RWPE1 (cell line): Measurements from ENCODE around the gene BBLN.

ENCODE experiments used
- CTCF ChIA-PET: fragments of 350-600 bp; sonication (Branson Sonifier 250); formaldehyde crosslinking; extraction: SDS; loops from one replicate; lab custom pipeline; 2021; lab: Yijun Ruan, JAX
- POLR2A ChIA-PET: fragments of 400-600 bp; formaldehyde crosslinking; extraction: SDS; loops from one replicate; lab custom pipeline; 2020; ENCODE audit warnings: antibody characterized with exemption; ENCODE audit not compliant: low non-redundant PET; lab: Yijun Ruan, JAX
- DNase-seq: peaks from one replicate; pipeline ENCODE4 v3.0.0; 2012; ENCODE audit warnings: low spot score
- H3K27ac ChIP-seq: fragments of 450-650 bp; 2 replicates; pipeline ENCODE4 v1.5.1; 2017
- TF ChIP-seq, protein P1 (sequence below): fragments of 450-650 bp; conservative IDR thresholded peaks from 2 replicates; pipeline ENCODE4 v1.5.1; 2017; ENCODE audit warnings: low read depth, mild to moderate bottlenecking

BBLN gene

DNA sequence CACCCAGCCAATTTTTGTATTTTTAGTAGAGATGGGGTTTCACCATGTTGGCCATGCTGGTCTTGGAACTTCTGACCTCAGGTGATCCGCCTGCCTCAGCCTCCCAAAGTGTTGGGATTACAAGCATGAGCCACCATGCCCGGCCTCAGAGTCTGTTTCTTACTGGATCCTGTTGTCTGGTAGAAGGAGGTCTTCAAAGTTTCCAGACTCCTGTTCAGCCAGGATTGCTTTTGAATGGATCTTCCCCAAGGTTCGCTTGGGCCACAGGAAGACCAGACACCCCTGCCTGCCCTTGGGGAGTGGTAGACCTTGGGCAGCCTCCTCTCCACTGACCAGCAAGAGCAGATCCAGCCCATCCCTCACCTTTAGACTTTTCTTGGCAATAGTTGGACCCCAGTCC lies 18.5 kb upstream of the BBLN start:
- TF ChIP-seq, protein P1, sequence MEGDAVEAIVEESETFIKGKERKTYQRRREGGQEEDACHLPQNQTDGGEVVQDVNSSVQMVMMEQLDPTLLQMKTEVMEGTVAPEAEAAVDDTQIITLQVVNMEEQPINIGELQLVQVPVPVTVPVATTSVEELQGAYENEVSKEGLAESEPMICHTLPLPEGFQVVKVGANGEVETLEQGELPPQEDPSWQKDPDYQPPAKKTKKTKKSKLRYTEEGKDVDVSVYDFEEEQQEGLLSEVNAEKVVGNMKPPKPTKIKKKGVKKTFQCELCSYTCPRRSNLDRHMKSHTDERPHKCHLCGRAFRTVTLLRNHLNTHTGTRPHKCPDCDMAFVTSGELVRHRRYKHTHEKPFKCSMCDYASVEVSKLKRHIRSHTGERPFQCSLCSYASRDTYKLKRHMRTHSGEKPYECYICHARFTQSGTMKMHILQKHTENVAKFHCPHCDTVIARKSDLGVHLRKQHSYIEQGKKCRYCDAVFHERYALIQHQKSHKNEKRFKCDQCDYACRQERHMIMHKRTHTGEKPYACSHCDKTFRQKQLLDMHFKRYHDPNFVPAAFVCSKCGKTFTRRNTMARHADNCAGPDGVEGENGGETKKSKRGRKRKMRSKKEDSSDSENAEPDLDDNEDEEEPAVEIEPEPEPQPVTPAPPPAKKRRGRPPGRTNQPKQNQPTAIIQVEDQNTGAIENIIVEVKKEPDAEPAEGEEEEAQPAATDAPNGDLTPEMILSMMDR, result no peak
- CTCF ChIA-PET, result interaction anchor here (1.2 kb wide), 1 partner anchor 13 kb away, joined by 3 read pairs; no protein-coding TSS in a partner anchor
- no peak for DNase-seq
- H3K27ac ChIP-seq, result no peak overlapping the region
- POLR2A ChIA-PET, result no interaction called here

DNA sequence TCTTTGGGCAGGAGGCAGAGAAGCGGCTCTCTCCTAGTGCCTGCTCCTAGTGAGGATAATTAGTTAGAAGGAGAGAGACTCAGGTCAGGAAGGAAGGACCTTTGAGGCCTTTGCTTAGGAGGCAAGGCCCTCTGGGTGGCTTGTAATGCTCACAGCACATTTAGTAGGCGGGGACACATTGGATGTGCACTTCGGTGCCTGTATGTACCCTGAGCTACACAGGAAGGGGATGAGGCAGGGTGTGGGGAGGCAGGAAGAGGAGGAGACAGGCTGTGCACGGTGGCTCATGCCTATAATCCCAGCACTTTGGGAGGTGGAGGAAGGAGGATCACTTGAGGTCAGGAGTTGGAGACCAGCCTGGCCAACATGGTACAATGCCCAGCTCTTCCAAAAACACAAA lies 18.0 kb upstream of the BBLN start:
- no peak overlapping the region for H3K27ac ChIP-seq
- ChIA-PET POLR2A (no interaction called here), CTCF (interaction anchor here (1.2 kb wide), 1 partner anchor 14 kb away, joined by 3 read pairs; no protein-coding TSS in a partner anchor)
- TF ChIP-seq, protein P1, result no peak
- DNase-seq, result no peak

DNA sequence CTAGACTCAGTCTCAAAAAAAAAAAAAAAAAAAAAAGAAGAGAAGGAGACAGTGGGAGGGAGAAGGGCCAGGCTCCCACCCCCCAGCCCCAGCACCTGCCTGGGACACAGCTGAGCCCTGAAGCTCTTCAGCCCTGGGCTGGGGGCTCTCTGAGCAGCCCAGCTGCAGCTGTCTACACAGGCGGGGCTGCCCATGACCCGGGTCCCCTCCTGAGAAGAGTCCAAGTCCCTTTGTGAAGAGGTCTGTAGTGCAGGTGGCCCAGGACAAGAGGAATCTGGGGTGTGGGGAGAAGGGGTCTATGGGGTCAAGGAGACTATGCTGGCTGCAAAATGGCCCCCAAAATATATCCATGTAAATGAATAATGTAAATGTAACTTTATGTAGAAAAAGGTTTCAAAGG lies 17.5 kb upstream of the BBLN start:
- TF ChIP-seq, protein P1, result no peak
- H3K27ac ChIP-seq, result 0 out of 2 replicates have a peak overlapping the region, but pooled peaks have one; percentile 1
- no peak for DNase-seq
- ChIA-PET POLR2A (no interaction called here), CTCF (interaction anchor here (0.6 to 1.2 kb wide), 3 partner anchors 14 to 407 kb away, joined by 3 to 10 read pairs (median 3); partner anchors contain the start of gene TOR2A)

DNA sequence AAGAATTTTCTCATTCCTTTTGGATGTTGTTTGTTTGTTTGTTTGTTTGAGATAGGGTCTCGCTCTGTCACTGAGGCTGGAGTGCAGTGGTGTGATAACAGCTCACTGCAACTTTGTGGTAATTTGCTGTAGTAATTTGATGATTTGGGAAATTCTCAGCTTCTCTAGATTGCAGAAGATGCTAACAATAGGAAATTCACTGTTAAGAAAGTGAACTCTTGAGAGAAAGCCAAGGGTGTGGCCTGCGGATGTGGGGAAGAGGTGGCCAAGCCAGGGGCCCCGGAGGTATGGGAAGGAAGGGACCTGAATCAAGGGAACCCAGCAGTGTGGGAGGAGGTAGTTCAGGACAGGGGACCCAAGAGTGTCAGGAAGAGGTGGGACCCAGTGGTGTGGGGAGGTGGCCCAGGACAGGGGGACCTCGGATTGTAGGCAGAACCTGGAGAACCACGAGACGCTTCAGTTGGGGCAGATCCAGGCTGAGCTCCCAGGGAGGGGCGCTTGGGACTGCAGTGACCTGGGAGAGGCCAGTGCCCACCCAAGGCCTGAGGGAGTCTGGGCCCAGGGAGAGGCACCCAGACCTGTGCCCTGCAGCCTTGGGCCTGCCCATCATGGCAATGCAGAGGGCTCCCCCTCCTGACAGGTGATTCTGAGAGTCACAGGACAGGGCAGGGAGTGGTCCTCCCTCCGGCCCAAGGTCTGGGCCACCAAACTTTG lies 16.4 kb upstream of the BBLN start:
- TF ChIP-seq, protein P1, result no peak
- CTCF ChIA-PET, result no interaction called here
- POLR2A ChIA-PET, result no interaction called here
- no peak for DNase-seq
- H3K27ac ChIP-seq, result peak overlapping the region; percentile 66

DNA sequence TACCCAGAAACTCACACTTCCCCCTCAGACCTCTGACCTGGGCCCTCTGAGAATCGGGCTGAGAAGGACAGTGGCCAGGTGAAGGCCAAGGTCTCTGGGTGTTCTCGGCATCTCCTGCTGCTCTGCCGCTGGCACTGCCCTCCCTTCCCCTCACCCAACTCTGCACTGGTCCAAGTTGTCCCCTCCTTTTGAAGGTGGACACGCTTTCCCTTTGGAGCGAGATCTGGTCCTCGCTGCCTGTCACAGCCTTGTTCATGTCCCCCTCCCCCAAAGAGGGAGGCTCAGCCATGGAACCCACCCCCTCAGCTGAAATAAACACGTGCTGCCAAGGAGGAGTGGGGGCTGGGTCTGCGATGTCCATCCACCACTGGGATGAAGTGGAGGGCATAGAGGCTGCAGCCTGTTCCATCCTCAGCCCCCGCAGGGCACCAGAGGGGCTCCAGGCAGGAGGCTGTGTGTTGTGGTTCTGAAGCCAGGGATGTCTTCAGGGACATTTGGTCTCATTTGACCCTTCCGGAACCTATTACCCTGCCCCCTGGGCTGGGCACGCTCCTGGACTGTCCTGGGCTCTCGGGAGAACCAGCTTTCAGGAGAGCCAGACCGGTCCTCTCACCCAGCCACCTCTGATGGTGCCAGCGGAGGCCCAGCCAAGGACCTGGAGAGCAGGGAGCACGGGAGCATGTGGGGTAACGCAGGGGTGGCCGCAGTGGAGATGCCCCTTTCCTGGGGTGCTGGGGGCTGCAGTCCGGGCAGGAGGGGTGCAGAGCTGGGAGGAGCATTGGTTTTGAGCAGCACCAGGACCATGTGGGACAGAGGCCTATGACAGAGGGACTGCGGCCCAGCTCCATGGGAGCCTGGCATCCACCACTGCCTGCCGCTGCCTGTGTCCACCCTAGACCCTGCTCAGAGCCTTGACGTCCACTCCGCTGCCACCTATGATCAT lies 15.6 kb upstream of the BBLN start:
- CTCF ChIA-PET, result interaction anchor here (0.6 to 1.0 kb wide), 2 partner anchors 26 to 27 kb away, joined by 4 to 8 read pairs; no protein-coding TSS in a partner anchor
- TF ChIP-seq, protein P1, result no peak
- peak overlapping the region; percentile 66 for H3K27ac ChIP-seq
- no peak for DNase-seq
- POLR2A ChIA-PET, result interaction anchor here (1.3 kb wide), 1 partner anchor 16 kb away, joined by 5 read pairs; no protein-coding TSS in a partner anchor

DNA sequence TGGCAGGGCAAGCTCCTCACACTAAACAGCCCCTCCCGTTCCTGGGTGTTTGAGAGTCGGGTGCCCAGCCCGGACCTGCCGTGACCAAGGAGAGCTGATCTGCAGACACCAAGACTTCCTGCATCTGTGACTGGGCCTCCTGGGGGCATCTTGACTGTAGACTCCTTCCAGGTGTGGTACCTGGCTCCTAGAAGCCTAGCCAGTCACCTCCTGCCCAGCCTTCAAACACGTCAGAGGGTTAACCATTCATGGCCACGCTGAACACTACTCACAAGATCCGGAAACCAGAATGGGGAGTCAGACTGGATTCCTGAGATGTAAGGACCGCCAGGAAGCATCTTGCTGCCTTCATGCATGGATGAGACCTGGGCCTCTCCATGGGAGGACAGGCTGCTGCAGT lies 14.5 kb upstream of the BBLN start:
- peak; percentile 81 for DNase-seq
- CTCF ChIA-PET, result interaction anchor here (0.6 to 1.1 kb wide), 3 partner anchors 9 to 28 kb away, joined by 4 to 8 read pairs (median 4); no protein-coding TSS in a partner anchor
- H3K27ac ChIP-seq, result no peak overlapping the region
- POLR2A ChIA-PET, result interaction anchor here (0.7 to 1.3 kb wide), 3 partner anchors 14 to 17 kb away, joined by 3 to 5 read pairs (median 5); partner anchors contain the start of gene BBLN
- TF ChIP-seq, protein P1, result no peak
